NCI-H82 treated with DMSO at 0.1 percent for 48 hours (cell line): ENCODE results near the gene ERCC6L.
"Not testable (repeated sequence)": the region's sequence is repeated elsewhere in the genome, so short reads cannot be mapped to it uniquely, and the experiment has no call there.

Experiments
- DNase-seq: peaks from one replicate; lab custom pipeline; 2025; ENCODE audit not compliant: unreplicated experiment; lab: John Stamatoyannopoulos, UW

Gene ERCC6L

DNA sequence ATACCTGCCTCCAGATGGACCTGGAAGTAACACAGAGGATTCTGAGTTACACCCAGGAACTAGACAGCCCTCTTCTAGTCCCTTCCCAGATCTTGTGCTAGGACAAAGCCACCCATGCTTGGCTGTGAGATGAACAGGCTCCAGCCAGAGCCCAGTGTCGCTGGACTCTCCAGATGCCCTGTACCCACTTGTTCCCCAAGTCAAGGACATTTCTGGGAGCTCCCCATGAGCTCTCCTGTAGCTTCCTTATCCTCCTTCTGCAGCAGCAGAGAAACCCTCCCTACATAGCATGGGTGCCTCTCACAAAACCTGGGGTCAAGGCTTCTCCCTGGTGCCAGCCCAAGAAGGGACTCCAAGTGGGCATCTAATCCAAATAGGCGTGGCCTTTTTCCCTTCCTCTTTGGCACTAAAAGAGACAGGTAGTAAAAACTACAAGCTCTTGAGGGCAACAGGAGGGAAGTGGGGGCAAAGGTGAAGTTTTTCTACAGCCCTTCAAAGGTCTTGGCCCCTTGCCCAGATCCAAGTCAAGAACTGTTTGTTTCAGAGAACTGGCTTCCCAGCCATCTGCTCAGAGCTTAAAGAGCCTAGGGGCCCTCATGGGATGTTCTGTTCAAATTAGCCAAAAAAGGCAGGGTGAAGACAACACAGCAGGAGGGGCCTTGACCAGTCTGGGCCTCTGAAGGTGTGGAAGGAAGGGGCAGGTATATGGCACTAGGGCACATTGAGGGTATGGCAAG is 8.5 kb upstream of the ERCC6L start:
- peak; percentile 42 for DNase-seq

DNA sequence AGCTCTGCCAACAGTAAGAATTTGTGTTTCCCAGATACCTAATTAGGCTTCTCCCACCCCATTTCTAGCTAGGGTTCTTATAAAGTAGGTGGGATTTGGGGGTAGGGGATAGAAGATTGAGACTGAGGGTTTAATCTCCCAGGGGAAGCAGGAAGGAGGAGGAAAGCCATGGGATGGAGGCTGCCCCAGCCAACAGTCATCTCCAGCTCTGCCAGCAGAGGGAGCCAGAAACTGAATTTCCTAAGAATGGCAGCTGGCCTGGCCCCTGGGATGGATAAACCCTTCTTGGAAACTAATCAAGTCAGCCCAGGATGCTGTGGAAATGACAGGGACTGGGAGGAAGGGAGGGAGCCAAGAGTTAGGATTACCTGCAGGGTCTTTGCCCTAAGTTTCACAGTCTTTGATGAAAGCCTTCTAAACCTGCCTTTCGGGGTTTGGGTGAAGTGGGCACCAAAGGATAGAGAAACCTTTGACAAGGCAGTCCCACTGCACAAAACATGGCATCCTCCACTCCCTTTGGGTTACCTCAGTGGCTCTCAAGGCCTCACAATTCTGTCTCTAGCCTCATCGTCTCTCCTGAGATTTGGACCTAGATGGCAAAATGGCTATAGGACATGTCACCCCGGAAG is 6.7 kb upstream of the ERCC6L start:
- DNase-seq = peak; percentile 54

DNA sequence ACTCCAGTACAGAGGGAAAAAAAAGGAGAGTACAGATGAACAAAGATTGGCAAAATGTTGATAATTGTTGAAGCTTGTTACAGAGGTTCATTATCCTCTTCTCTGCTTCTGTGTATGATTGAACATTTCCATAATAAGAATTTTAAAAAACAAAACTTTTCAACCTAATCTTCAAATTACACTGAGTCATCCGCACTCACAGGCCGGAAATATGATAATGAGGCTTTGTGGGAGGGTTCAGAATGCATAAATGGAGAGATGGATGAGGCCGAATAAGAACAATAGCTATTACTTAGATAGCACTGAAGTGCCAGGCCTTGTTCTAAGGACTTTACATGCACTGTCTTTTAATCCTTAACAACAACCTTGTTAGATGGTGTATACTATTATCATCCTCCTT is 4.6 kb upstream of the ERCC6L start:
- DNase-seq = no peak

DNA sequence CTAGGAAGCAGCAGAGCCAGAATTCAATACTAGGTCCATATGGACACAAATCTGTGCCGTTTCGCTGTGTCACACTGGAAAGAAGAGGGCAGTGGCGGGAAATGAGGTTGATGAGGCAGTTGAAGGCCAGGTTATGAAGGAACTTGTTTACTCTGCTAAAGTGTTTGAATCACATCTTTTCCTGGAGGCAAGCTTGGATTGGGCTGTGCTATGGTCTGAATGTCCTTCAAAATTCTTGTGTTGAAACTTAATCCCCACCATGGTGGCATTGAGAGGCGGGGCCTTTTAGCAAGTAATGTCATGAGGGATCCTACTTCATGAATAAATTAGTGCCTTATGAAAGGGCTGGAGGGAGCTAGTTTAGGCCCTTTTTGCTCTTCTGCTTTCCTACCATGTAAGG is 2.1 kb upstream of the ERCC6L start:
- no peak for DNase-seq

DNA sequence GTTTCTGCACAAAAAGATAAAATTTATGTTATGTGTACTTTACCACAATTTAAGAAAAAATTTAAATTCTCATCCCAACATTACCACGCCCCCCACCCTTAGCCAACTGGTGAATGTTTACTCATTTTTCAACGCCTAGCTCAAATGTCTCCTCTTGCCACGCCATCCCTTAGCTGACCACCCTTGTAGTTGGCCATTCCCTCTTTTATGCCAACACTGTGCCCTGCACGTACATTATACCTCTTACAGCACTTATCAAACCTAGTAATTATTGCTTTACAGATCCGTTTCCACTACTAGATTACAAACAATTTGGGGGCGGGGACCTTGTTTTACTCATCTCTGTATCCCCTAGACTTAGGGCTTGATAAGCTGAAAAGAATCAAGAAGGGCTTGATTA is 644 bp downstream of the ERCC6L start:
- DNase-seq = no peak

DNA sequence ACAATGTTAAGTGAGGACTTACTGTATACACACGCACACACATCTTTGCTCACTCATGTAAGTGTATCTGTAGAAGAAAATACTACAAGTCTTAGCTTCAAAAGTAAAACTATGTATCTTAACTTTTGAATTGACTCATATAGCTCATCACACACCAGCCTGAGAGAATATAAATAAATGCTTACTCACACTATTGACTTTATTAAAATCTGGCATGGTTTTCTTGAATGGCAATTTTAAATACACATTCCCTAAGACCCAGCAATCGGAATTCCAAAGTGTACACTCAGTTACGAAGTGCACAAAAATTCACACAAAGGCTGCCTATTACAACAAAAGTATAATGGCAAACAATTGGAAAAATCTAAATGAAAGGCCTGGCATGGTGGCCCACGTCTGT is 2.0 kb downstream of the ERCC6L start:
- no peak for DNase-seq

DNA sequence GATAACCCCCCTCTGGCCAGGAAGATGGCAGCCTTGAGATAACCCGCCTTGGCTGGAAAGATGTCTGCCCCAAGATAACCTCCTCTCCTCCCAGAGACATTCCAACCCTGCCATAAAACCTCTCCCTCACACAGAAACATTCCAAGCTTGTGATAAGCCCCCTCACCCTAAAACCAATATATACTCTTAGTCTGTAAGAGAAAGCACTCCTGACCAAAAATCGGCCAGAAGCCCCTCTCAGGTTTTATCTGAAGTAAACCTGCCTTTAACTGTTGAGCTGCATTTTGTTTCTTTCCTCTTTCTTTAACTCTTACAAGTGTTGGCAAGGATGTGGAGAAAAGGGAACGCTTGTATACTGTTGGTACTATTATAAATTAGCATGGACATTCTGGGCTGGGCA is 8.5 kb downstream of the ERCC6L start:
- no peak for DNase-seq

DNA sequence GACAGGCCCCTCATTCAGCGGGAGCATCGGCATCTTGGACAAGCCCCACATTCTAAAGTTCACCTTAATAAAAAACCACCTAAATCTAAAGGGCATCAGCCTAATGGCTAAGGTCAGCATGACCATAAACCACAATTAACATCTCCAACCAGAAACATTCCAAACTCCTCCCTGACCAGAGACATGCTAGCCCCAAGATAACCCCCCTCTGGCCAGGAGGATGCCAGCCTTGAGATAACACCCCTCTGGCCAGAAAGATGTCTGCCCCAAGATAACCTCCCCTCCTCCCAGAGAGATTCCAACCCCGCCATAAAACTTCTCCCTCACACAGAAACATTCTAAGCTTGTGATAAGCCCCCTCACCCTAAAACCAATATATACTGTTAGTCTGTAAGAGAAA is 18.5 kb downstream of the ERCC6L start:
- not testable (repeated sequence) for DNase-seq

DNA sequence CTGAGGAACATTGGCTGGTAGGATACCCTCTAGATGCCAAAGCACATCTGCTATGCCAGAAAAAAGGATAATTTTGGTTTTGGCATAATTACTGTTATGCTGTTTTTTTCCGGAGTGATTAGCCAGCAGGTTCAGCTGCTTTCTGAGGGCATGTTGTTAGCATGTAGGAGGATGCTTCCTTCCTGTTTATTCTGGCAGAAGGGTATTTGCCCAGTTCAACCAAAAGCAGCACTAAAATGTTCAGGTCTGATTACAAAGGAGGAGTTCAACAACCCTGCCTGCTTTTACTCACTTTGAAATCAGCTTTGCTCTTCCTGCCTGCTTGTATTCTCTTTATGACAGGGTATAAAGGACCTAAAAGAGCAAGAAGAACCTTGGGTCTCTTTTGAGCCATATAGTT is 21.9 kb downstream of the ERCC6L start:
- no peak for DNase-seq

DNA sequence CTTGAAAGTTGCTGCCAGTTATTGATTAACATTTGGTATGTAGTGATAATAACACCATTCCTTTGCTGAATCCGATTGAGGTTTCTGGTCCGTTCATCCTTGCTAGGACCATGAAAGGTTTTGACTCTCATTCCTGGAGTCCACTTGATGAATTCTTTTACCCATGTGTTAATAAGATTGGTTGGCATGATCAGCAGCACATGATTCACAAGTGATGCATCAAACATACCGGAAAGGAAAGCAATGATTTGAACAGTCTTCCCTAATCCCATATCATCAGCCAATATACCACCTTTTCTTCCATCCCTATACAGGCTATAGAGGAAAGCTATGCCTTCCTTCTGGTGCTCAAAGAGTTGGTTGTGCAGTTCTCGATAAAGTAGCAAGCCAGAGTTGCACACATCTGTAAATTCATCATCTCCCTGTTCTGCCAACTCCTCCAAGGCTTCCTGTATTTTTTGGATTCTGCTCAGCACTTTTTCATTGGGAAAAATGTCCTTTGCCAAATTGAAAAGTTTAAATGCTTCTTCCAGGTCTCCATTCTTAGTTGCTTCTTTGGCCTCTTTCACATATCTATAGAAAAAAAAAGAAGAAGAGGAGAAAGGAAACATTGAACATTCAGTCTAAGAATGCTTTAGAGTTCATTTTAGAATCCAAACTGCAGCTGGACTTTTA is 30.6 kb downstream of the ERCC6L start:
- no peak for DNase-seq

DNA sequence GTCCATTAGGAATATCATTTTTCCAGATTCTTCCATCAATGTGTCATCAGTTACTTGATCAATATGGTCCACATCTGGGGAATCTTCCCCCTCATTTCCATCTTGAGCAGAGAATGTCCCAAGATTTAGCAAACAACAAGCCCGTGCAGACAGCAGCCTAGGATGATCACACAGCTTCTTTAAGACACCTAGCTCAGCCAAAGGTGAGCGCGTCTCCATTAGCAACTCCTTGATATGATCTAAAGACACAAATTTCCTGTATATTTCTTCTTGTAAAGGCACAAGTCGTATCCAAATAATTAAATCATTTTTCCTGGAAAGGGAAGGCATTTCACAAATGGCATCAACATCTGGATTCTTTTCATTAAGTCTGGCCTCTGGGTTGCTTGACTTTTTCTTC is 31.5 kb downstream of the ERCC6L start:
- no peak for DNase-seq

DNA sequence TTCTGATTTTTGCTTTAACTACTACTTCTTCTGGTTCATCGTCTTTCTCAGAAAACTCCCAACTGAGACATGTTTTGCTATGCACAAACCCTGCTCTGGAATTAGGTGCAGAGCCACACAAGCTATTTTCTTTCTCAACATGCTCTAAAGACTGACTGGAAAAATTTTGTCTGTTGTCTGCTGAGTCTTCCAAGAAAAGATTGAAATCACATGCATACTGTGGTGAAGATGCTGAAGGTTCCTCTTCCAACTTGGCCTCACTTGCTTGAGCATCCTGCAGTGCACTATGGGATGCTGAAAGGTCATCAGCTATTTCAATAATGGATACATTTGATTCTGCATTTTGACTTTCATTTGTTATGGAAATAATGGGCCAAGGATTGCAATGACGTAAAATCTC is 33.1 kb downstream of the ERCC6L start:
- DNase-seq = no peak

DNA sequence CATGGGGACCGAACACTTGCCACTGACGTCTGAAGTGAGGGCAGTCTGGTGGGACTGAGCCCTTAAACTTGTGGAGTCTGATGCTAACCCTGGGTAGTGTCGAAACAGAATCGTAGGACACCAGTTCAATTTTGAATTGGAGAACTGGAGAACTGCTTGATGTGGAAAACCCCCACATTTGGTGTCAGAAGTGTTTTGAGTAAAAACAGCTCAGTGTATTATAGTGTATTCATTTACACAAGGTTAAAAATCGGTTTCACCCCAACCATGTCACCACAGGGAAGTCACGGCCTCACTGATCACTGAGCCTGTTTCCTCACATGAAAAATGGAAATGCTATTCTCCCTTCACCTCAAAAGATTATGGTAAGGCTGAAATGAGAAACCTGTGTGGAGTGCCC is 35.4 kb downstream of the ERCC6L start:
- no peak for DNase-seq

DNA sequence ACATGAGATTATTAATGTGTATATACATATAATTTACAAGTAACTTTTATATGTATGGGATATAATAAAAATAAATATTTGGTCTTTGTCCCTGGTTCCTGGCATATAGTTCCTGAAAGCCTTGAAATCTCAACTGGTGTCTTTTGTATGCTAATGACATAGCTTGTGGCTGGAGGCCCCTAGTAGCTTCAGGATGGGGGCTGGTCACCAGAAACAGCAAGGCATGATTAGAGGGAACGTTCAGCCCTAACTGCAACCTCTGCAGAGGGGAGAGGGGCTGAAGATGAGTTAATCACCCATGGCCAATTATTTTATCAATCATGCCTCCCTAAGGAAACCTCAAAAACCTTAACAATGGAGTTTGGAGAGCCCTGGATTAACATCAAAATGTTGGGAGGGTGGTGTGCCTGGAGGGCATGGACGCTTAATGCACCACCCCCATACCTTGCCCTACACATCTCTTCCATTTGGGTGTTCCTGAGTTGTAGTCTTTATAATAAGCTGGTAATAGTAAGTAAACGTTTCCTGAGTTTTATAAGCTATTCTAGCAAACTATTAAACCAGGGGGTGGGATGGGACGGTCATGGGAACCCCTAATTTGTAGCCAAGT is 35.9 kb downstream of the ERCC6L start:
- DNase-seq = no peak

DNA sequence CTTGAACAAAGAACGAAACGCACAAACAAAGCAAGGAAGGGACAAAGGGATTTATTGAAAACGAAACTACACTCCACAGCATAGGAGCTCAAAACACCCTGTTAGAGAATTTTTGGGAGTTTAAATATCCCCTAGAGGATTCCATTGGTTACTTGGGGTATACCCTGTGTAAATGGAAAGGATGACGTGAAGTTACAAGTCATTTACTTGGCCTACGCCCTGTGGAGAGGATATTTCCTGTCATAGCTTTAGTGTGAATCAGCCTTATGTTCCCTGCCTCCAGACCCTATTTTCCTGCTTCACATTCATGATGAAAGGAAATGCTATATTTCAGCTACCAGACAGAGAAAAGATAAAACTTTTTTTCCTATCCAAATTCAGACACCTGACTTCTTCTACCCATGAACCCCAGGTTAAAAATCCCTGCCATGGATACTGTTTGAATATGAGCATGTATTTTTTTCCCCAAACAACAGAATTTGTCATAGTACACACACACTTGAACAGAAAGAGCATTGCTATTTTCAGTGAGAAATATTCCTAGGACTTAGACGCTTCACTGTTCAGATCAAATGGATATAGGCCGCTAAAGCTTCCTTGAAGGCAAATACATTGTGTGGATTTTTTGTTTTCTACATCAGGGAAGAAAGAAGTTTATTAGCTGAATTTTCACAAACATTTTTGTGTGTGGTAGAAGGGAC is 36.8 kb downstream of the ERCC6L start:
- no peak for DNase-seq

DNA sequence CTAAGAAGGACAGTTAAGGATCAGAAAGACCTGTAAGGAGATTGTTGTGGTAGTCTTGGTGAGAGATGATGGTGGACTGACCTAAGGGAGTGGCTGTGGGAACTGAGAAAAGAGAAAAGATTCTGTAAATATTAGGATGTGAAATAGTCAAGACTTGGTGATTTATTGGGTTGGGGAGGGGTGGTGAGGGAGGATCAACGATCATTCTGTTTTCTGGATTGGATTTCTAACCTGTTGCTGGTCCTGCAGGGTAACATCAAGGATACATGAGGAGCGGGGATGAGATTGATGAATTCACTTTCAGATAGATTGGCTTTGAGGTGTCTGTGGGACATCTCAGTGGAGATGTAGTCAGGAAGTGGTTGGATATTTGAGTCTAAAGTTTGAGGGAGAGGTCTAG is 55.9 kb downstream of the ERCC6L start:
- no peak for DNase-seq

DNA sequence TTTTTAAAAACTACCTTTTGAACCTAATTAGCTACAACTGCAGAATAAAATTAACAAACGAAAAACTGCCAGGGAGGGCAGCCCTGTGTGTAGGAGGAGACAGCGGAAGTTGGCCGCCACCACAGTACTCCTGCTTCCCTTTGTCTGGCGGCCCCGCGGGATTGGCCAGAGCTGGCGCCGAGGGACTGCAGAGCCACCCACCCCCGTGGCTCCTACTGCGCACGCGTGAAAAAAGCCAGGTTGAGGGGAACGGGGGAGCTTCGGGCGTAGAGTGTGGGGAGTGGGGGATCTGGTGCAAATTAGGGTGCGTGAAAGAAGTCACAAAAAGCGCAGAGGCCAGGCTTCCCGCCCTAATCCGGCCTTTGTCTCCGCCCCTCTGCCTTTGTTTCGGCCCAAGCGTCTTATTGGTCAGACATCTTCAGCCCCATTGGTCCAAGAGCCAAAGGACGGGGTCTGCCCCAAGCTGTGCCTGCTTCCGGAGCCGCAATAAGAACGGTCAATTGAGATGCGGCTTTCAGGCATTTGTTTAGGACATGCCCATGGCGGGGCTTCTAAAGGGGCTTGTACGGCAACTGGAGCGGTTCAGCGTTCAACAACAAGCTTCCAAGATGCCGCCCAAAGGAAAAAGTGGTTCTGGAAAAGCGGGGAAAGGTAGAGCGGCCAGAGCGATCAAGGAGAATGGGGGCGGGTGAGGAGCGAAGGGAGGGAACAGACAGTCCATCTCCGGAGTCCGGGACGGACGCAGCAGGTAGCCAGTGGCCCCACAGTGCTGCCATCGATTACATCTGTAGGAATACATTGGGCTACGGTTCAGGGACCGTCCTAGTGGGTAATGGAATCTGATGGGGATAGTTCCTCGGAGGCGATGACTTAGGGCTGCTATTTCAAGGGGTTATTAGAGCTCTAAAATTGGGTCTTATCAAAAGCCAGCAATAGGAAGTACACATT is 57.4 kb downstream of the ERCC6L start, which contains the start of gene PIN4:
PIN4 (plus strand) TSS at position 580 of the 948 bp plus-strand sequence; CDS start at position 609, 29 bp downstream.
- peak; percentile 100 for DNase-seq

DNA sequence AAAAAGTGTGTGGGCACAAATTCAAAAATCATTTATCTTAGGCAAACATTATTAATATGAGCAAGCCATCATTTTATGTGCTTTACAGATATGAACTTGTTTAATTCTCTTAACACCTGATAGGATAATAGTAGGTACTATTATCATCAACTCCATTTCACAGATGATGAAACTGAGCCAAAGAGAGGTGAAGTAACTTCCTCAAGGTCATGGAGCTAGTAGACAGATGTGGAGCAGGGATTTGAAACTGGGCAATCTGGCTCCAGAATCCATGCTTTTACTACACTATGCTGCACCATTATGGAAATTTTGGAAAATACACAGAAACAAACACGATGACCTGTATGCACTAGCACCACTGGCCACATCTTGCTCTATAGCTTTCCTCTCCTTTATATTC is 58.3 kb downstream of the ERCC6L start:
- peak; percentile 42 for DNase-seq

DNA sequence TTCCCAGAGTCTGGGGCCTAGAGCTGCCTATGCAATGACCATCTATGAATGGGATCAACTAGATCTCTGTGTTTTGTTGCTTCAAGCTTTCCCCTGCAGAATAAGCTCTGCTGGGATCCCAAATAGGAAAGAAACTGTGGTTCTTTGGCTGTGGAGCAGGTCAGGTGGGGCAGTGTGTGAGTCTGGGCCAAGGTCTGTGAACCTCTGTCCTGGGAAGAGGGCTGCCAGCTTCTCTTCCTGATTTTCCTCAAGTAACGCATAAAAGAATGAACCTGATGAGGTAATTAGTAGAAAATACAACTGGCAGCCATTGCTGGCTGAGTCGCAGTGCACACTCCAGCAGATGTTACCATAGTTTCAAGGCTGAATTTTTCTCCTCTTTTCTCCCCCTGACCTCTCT is 61.8 kb downstream of the ERCC6L start:
- DNase-seq = no peak

DNA sequence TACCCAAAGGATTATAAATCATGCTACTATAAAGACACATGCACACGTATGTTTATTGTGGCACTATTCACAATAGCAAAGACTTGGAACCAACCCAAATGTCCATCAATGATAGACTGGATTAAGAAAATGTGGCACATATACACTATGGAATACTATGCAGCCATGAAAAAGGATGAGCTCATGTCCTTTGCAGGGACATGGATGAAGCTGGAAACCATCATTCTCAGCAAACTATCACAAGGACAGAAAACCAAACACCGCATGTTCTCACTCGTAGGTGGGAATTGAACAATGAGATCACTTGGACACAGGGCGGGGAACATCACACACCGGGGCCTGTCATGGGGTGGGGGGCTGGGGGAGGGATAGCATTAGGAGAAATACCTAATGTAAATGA is 62.5 kb downstream of the ERCC6L start:
- DNase-seq = not testable (repeated sequence)
